ENCODE measurements around the gene PTCD2.

PTCD2 gene

GRCh38 chr5:72355706-72356299, 35.6 kb downstream of the PTCD2 start:
- no peak overlapping the region for H3K4me3 ChIP-seq (ENCODE audit: low read length)
- DNase-seq (ENCODE audit: low read depth): peak; percentile 54
- peak; percentile 74 for TF ChIP-seq CTCF (IDR thresholded peaks at IDR 0.05; ENCODE audit: insufficient read depth, low read depth, low read length, missing control alignments)

GRCh38 chr5:72356361-72356760, 36.2 kb downstream of the PTCD2 start:
- TF ChIP-seq CTCF (IDR thresholded peaks at IDR 0.05; ENCODE audit: insufficient read depth, low read depth, low read length, missing control alignments): no peak
- H3K4me3 ChIP-seq (ENCODE audit: low read length): no peak overlapping the region

GRCh38 chr5:72358925-72359324, 38.8 kb downstream of the PTCD2 start:
- TF ChIP-seq CTCF (IDR thresholded peaks at IDR 0.05; ENCODE audit: insufficient read depth, low read depth, low read length, missing control alignments): no peak
- no peak overlapping the region for H3K4me3 ChIP-seq (ENCODE audit: low read length)
- DNase-seq (ENCODE audit: low read depth): no peak

More at GRCh38 chr5:72356361-72356760, 36.2 kb downstream of the PTCD2 start:
- no peak for DNase-seq (ENCODE audit: low read depth)

- TF ChIP-seq CTCF (IDR thresholded peaks at IDR 0.05; ENCODE audit: insufficient read depth, low read depth, low read length, missing control alignments): no peak
Measured at GRCh38 chr5:72359886-72360285, 39.7 kb downstream of the PTCD2 start.

GRCh38 chr5:72363166-72363802, 43.1 kb downstream of the PTCD2 start:
- H3K4me3 ChIP-seq (ENCODE audit: low read length): no peak overlapping the region
- no peak for TF ChIP-seq CTCF (IDR thresholded peaks at IDR 0.05; ENCODE audit: insufficient read depth, low read depth, low read length, missing control alignments)
- peak; percentile 92 for DNase-seq (ENCODE audit: low read depth)

More at GRCh38 chr5:72359886-72360285, 39.7 kb downstream of the PTCD2 start:
- no peak for DNase-seq (ENCODE audit: low read depth)
- H3K4me3 ChIP-seq (ENCODE audit: low read length): no peak overlapping the region

GRCh38 chr5:72364171-72364570, 44.0 kb downstream of the PTCD2 start:
- H3K4me3 ChIP-seq (ENCODE audit: low read length): no peak overlapping the region
- no peak for TF ChIP-seq CTCF (IDR thresholded peaks at IDR 0.05; ENCODE audit: insufficient read depth, low read depth, low read length, missing control alignments)
- DNase-seq (ENCODE audit: low read depth): no peak

GRCh38 chr5:72364951-72365350, 44.8 kb downstream of the PTCD2 start:
- no peak for TF ChIP-seq CTCF (IDR thresholded peaks at IDR 0.05; ENCODE audit: insufficient read depth, low read depth, low read length, missing control alignments)
- H3K4me3 ChIP-seq (ENCODE audit: low read length): no peak overlapping the region
- DNase-seq (ENCODE audit: low read depth): no peak
